ENCODE results near the gene SUN1. TPM values are rescaled to one million over a fixed set of nuclear protein-coding genes. Genes with fewer than 3 reads are reported as not detected.

SUN1 gene
- total and polyA plus RNA-seq, 9 of the 15 experiments (the other 6 are each of a cell fraction or from before 2014, with no cell fraction given) = 36.8 to 132 (median 62.3) TPM

- TF ChIP-seq CREB3 (tag; conservative IDR thresholded peaks at IDR 0.05; ENCODE audit: low read depth) (no peak), ZNF280A (IDR thresholded peaks at IDR 0.05; ENCODE audit: low read depth, partially characterized antibody) (no peak), CREB3L1 (IDR thresholded peaks at IDR 0.05; ENCODE audit: borderline replicate concordance, low read depth) (no peak), MCM2 (IDR thresholded peaks at IDR 0.05; ENCODE audit: low read depth) (no peak), HNRNPH1 (optimal IDR thresholded peaks at IDR 0.05; ENCODE audit: low read depth, low read length) (no peak), FOXA3 (CRISPR knock-in tag; conservative IDR thresholded peaks at IDR 0.05 in 1 of 2, IDR thresholded peaks at IDR 0.05 in 1 of 2) (no peak), SNIP1 (IDR thresholded peaks at IDR 0.05; ENCODE audit: low read depth) (no peak)
Measured at GRCh38 chr7:871900-872537, 39.7 kb downstream of the SUN1 start (continued).
